ENCODE data around the gene IL9.
A peak's percentile ranks its signal among the peaks of the same experiment; 100 is the strongest.

The IL9 gene

GRCh38 chr5:135891268-135891667, 4.4 kb downstream of the IL9 start:
- DNase-seq (ENCODE audit: low read depth) = no peak

- peak; percentile 4 for DNase-seq (ENCODE audit: low read depth)
Observed at GRCh38 chr5:135890867-135891266, 4.8 kb downstream of the IL9 start.

DNA sequence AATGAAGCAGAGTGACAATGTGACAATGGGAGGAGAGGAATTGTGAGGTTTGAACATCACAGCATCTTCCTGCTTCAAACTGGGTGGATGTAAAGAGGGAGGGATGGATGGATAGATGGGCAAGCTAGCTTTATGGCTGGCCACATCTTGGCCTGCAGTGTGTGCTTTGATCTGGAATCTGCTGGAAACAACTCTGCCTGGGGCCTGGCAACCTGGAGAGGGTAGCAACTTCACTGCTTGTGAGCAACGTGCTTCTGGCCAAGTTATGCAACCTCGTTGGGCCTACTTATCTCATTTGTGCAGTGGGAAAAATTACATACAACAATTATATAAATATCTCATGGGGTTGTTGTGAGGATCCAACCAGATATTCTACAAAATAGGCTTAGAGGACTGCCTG, 5.3 kb downstream of the IL9 start:
- DNase-seq (ENCODE audit: low read depth) = no peak

GRCh38 chr5:135887881-135888614, 7.6 kb downstream of the IL9 start:
- DNase-seq (ENCODE audit: low read depth) = no peak

DNA sequence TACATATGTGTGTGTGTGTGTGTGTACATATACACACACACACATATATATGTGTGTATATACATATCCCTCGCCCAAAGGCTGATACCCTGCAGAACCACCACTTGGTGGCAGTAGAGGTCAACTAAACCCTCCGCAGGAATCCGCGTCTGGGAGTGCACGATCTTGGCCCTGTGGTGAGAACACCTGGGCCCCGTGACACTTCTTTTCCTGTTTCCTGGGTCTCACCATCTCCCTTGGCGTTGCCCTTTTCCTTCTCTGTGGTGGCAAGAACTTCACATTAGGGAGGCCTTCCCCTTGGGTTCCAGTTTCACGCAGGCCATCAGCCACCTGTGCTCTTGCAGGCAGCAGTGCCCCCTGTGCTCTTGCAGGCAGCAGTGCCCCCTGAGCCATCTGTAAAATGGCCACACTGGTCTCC, 8.2 kb downstream of the IL9 start:
- peak; percentile 40 for DNase-seq (ENCODE audit: low read depth)

DNA sequence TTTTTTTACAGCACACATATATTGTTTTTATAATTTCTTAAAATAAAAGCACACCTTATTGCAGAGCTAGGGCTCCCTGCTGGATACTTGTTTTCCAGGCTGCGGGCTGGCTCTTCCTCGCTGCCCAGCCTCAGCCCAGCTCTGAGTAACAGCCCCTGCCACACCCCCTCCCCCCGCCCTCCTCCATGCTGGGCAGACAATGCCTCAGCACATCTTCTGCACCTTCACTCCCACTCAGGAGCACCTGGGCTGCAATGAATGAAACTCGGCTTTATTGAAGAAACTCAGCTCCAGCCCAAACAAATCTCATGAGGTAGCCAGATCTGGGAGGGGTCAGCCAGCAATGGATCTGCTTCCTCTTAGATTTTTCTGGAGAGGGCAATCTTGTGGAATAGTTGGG, 9.5 kb downstream of the IL9 start:
- no peak for DNase-seq (ENCODE audit: low read depth)

DNA sequence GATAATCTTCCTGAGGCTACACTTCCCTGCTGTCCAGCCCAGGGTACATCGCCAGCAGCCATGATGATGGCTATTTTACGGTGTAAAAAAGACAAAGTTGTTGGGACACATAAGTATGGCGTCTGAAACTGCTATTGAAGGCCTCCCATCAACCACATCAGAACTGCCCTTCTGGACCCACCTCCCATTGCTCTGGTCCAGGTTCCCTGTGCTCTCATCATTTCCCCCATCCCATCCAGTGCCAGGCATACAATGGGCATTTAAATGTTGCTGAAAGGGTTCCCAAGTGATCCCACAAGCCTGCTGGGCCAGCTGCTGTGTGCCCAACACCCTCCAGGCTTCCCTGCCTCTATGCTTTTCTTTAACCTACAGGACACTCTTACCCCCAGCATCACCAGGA, 10.6 kb downstream of the IL9 start:
- DNase-seq (ENCODE audit: low read depth) = no peak

DNA sequence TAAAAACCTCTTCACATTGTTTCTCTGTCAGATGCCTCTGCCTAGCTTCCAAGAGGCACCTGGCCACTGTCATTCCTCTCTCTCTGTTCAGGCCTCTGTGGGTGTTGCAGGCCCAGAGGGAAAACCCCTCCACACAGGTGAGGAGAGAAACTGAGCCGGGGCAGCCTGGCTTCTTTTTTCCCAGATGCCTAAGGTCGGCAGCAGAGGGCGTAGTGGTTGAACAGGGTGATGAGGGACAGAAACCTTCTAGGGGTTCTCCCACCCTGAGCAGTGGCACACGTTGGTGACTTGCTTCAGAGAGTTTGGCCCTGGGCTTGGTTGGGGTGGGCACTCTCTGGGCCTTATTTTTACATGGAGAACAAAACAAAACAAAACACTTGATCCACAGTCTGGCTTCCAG, 12.2 kb downstream of the IL9 start:
- DNase-seq (ENCODE audit: low read depth) = no peak

GRCh38 chr5:135883026-135883425, 12.6 kb downstream of the IL9 start:
- no peak for DNase-seq (ENCODE audit: low read depth)

DNA sequence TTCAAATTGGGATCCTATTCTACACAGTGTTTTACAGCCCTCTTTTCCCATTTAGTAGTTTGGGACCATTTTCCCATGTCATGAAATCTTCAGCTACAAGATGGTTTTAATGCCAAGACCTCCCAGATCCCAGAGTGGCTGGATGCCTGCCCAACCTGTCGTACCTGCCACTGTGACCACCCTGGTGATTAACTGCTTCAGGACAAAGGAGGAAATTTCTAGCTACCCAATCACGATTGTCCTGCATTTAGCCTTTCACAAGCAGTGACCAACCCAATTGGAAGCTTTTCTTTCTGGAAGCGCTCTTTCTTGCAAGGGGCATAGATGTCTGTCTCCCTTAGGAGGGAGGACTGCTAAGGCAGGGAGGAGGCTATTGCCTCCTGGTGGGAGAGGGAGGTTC, 13.8 kb downstream of the IL9 start:
- no peak for DNase-seq (ENCODE audit: low read depth)

DNA sequence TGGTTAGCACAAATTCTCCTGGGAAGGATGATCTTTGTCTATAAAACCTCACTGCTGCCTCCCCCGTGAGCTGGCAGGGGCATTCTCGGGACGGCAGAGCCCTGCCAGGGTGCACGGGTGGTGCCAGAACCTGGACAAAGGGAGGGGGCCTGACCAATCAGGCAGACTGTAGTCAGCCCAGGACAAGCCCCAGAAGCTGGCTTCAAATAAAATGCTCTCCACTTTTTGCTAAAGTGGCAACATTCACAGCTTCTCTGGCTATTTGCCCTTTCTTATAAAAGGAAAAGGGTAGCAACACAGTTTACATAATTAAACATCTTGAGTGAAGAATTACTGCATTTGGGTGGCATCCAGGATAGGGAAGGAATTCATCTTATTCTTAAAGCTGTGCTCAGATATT, 14.4 kb downstream of the IL9 start:
- DNase-seq (ENCODE audit: low read depth) = no peak

DNA sequence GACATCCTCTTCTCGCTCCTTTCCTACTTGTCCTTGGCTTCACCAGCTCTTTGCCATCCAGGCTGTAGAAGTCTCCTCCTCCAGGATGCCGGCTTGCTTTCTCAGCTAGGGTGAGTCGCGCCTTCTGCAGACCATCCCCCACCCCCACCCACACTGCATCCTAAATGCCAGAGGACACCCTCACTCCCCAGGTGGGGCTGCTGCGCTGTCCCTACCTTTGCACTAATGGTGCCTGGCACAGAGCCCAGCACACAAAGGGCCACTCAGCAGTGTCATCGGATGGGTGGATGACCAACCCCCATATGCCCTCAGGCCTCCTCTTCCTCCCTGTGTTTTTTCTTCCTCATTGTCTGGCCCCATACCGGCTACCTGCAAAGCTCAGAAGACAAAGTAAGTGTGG, 14.8 kb downstream of the IL9 start:
- no peak for DNase-seq (ENCODE audit: low read depth)

DNA sequence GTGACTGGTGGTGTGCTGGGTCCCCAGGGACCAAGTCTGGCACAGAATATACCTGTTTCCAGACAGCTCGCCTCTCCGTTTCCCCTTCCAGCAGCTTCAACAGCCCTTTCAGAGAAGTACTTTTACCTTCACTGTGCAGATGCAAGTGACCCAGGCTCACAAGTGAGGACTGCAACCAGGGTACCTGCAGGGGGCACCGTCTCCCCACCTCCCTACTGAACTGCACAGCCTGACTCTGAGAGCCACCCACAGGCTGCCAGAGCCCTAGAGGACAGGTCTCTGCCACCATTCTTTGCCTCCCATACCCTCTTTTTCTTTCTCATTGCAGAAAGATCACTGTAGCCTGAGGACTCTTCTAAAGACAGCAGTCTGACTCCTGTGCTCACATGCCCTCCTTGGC, 15.4 kb downstream of the IL9 start:
- DNase-seq (ENCODE audit: low read depth) = no peak

DNA sequence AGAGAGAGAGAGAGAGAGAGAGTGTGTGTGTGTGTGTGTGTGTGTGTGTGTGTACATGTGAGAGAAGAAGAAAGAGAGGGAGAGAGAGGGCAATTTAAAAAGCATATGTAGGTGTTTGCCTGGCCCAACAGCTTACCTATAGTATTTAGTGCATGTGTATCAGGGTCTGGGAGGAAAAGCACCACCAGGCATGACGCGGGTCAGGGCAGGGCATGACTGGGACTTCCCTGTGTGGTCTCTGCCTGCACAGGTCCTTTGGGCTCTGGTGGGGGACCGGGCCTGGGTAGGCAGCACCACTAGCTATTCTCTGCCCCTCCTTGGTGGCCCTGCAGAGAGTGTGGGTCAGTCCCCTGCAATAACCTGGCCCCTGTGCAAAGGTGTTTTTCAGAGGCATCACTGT, 16.1 kb downstream of the IL9 start:
- DNase-seq (ENCODE audit: low read depth) = no peak

GRCh38 chr5:135878156-135878620, 17.5 kb downstream of the IL9 start:
- DNase-seq (ENCODE audit: low read depth) = no peak

DNA sequence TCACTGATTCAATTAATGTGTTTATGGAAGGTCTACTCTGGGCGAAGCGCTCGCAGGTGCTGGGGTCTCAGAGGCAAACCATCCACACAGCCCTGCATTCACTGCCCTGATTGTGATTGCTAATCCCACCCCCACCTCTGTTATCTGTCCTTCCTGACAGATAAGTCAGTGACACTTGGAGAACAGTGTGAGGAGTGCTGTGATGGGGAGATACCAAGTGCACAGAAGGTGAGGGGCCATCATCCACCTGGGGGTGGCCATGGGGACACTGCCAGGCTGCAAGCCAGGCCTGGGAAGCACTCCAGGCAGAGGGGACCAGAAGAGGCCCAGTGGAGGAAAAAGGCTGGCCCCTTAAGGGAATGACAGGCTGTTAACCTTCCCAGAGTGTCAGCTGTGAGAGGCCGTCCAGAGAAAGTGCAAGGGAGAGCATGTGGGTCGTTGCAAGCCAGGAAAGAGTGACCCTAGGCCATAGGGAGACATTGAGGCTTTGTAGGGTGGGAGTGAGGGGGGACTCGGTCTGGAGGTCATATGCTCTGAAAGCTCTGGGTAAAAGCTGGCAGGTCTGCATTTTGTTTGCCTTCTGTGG, 18.0 kb downstream of the IL9 start:
- DNase-seq (ENCODE audit: low read depth) = no peak

DNA sequence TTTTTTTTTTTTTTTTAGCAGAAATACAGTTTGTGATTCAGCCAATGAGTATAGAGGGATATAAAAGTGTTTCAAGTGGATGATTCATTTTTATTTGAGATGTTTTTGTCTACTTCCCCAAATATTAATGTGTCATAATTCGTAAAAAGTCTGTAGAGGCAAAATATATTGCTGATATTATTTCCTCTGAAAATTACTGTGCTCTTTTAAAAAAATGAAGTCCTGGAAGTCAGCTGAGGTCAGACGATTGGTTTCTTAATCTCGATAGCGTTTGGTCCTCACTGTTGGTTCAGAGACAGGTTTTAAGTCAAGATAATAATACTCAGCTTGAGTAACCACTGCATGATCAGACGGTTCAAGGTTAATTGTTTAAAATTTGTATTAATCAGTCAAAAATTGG, 19.5 kb downstream of the IL9 start:
- DNase-seq (ENCODE audit: low read depth) = no peak

GRCh38 chr5:135875567-135875966, 20.1 kb downstream of the IL9 start:
- no peak for DNase-seq (ENCODE audit: low read depth)

DNA sequence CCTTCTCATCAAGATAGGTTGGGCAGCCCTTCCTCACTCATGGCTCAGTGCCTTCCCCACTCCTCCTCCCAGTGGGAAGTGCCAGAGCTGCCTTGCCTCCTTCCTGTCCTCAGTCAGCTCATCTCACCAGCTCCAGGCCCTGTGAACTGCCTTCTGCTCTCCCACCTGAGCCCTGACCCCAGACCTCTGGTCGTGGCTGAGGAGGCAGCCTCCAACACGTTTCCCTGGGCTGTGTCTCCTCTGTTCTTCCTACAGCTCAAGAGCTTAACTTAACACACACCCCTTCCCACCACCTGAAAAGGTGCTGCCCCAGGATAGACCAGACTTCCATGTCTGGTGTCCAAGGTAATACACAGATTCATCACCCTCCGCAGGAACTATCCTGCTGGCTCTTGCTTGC, 21.2 kb downstream of the IL9 start:
- no peak for DNase-seq (ENCODE audit: low read depth)

GRCh38 chr5:135873831-135874230, 21.8 kb downstream of the IL9 start:
- DNase-seq (ENCODE audit: low read depth) = no peak

GRCh38 chr5:135871268-135871915, 24.2 kb downstream of the IL9 start:
- no peak for DNase-seq (ENCODE audit: low read depth)

- no peak for DNase-seq (ENCODE audit: low read depth)
Observed at GRCh38 chr5:135869935-135870334, 25.7 kb downstream of the IL9 start.

- no peak for DNase-seq (ENCODE audit: low read depth)
Observed at GRCh38 chr5:135869276-135869675, 26.4 kb downstream of the IL9 start.

DNA sequence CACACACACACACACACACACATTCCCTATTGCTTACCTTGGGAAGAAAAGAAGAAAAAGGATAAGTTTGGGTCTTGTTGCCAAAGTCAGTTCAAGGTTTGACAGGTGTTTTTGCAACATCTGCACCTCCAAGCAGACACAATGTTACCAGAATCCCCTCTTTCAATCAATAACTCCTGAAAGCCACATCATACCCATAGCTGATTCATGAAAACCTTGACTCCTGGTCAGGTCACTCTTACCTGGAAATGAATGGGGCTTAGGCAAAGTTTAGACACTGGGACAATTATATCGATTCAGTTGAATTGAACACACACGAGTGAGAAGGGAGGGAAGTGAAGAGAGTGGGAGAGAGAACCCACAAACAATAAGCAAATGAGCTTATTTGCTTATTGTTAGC, 27.0 kb downstream of the IL9 start:
- DNase-seq (ENCODE audit: low read depth) = no peak
